OCI-LY7 (cell line): ENCODE measurements around the gene NEK9. TPM values are rescaled to one million over a fixed set of nuclear protein-coding genes. Genes with fewer than 3 reads are reported as not detected.

Experiments used
- BruUV-seq: library from RNA; stranded (reverse); fragments of 400-500 nt; replicated peaks from 2 replicates; lab custom pipeline; 2021; lab: Mats Ljungman, UMichigan
- CTCF ChIA-PET: fragments of 300-600 bp; sonication (Branson Sonifier 250); formaldehyde crosslinking; loops from one replicate; lab custom pipeline; 2022; ENCODE audit warnings: antibody characterized with exemption; ENCODE audit not compliant: unreplicated experiment; lab: Charles Lee
- POLR2A ChIA-PET: fragments of 300-600 bp; sonication (Branson Sonifier 250); formaldehyde crosslinking; loops from one replicate; lab custom pipeline; 2022; ENCODE audit warnings: antibody characterized with exemption; lab: Charles Lee
- DNase-seq: peaks from one replicate; pipeline ENCODE4 v3.0.0-alpha.2; 2015; ENCODE audit warnings: low spot score
- H2AFZ ChIP-seq: fragments of 200-600 bp; sonication (generic), shearing (Covaris generic); 2 replicates; pipeline ENCODE4 v1.6.1; 2014; ENCODE audit warnings: mild to moderate bottlenecking, antibody characterized with exemption, low read length, moderate library complexity
- H3K27ac ChIP-seq: fragments of 200-600 bp; sonication (generic); 2 replicates; pipeline ENCODE4 v1.5.1; 2014; ENCODE audit warnings: mixed run types, low read depth, mild to moderate bottlenecking, moderate library complexity, low read length, inconsistent platforms; ENCODE audit not compliant: poor library complexity, severe bottlenecking
- H3K36me3 ChIP-seq: fragments of 200-600 bp; sonication (generic); 2 replicates; pipeline ENCODE4 v1.6.1; 2014; ENCODE audit warnings: mild to moderate bottlenecking, antibody characterized with exemption, low read length, moderate library complexity, mixed read lengths; ENCODE audit not compliant: insufficient read depth
- H3K4me1 ChIP-seq: fragments of 200-600 bp; sonication (generic); 2 replicates; pipeline ENCODE4 v1.5.1; 2014; ENCODE audit warnings: mild to moderate bottlenecking, low read length; ENCODE audit not compliant: insufficient read depth, poor library complexity, severe bottlenecking
- H3K4me2 ChIP-seq: fragments of 200-600 bp; sonication (generic); 2 replicates; pipeline ENCODE4 v1.6.1; 2014; ENCODE audit warnings: mild to moderate bottlenecking, low read length
- H3K4me3 ChIP-seq: fragments of 200-600 bp; sonication (generic); 2 replicates; pipeline ENCODE4 v1.5.1; 2014; ENCODE audit warnings: mild to moderate bottlenecking, low read depth, low read length; ENCODE audit not compliant: poor library complexity, severe bottlenecking
- H3K79me2 ChIP-seq: fragments of 200-600 bp; sonication (generic); 2 replicates; pipeline ENCODE4 v1.6.1; 2016; ENCODE audit warnings: low read depth, mild to moderate bottlenecking, low read length, moderate library complexity, mixed read lengths; ENCODE audit not compliant: insufficient read depth
- H3K9me2 ChIP-seq: fragments of 200-600 bp; sonication (generic); 2 replicates; pipeline ENCODE4 v1.6.1; 2016; ENCODE audit warnings: mild to moderate bottlenecking, low read length, mixed read lengths; ENCODE audit not compliant: insufficient read depth
- H3K9me3 ChIP-seq: fragments of 200-600 bp; sonication (generic); 2 replicates; pipeline ENCODE4 v1.6.1; 2014; ENCODE audit warnings: mild to moderate bottlenecking, mixed run types, low read length, mixed read lengths
- H4K20me1 ChIP-seq: fragments of 200-600 bp; sonication (generic); 2 replicates; pipeline ENCODE4 v1.6.1; 2014; ENCODE audit warnings: mild to moderate bottlenecking, antibody characterized with exemption, low read length, moderate library complexity, mixed read lengths; ENCODE audit not compliant: insufficient read depth
- CTCF ChIP-seq: fragments of 200-600 bp; sonication (generic); conservative IDR thresholded peaks from 2 replicates; pipeline ENCODE4 v1.5.1; 2014; ENCODE audit warnings: mild to moderate bottlenecking, antibody characterized with exemption, low read length, moderate library complexity, mixed read lengths
- EZH2phosphoT487 ChIP-seq: fragments of 200-600 bp; sonication (generic); IDR thresholded peaks from 2 replicates; pipeline ENCODE4 v1.6.1; 2018; ENCODE audit warnings: low read depth, borderline replicate concordance, mild to moderate bottlenecking, mixed run types, antibody characterized with exemption, low read length, moderate library complexity, mixed read lengths
- intact Hi-C: fragments of 100-400 bp; cut with micrococcal nuclease; formaldehyde crosslinking; loops from one replicate; pipeline ENCODE4 v1.10.0; 2022; ENCODE audit not compliant: unreplicated experiment
- total RNA-seq, 2 experiments: library from RNA; depleted of rRNA in 1 of 2; stranded (reverse); fragments of >200 nt in 1 of 2; shearing (Covaris generic) in 1 of 2; gene quantifications; 2 replicates each; pipeline ENCODE4 v1.2.3, GENCODE V29; 2014 to 2022

The NEK9 gene
- total RNA-seq, 2 experiments from 2014 or later, result 58.3 to 86.4 TPM

GRCh38 chr14:75088566-75089373 lies 38.1 kb downstream of the NEK9 start:
- H2AFZ ChIP-seq, result no peak overlapping the region
- no TSS peak for BruUV-seq
- no peaks in the 10 kb centered on the region for H3K9me2 ChIP-seq
- DNase-seq, result peak; percentile 63
- no peaks in the 10 kb centered on the region for H3K4me1 ChIP-seq
- ChIA-PET POLR2A (interaction anchor here (0.6 to 1.2 kb wide), 4 partner anchors 12 to 209 kb away, joined by 3 read pairs; no protein-coding TSS in a partner anchor), CTCF (interaction anchor here (0.6 to 1.7 kb wide), 5 partner anchors 40 to 233 kb away, joined by 3 to 4 read pairs (median 3); no protein-coding TSS in a partner anchor)
- TF ChIP-seq CTCF (peak; percentile 97), EZH2phosphoT487 (no peak)
- H4K20me1 ChIP-seq, result no peaks in the 10 kb centered on the region
- intact Hi-C loops, result loop anchor here (1.0 kb wide), 3 partner anchors 142 to 227 kb away; no protein-coding TSS in a partner anchor
- H3K9me3 ChIP-seq, result no peaks in the 10 kb centered on the region
- H3K4me2 ChIP-seq, result no peak overlapping the region
- H3K27ac ChIP-seq, result no peak overlapping the region
- no peak overlapping the region for H3K4me3 ChIP-seq
- peaks cover 80% of the 10 kb centered on the region for H3K36me3 ChIP-seq
- H3K79me2 ChIP-seq, result no peaks in the 10 kb centered on the region

- Histone ChIP-seq H3K4me2 (no peak overlapping the region), H3K9me3 (no peaks in the 10 kb centered on the region), H3K27ac (no peak overlapping the region), H2AFZ (no peak overlapping the region), H4K20me1 (no peaks in the 10 kb centered on the region), H3K79me2 (no peaks in the 10 kb centered on the region), H3K4me3 (no peak overlapping the region), H3K4me1 (no peaks in the 10 kb centered on the region), H3K36me3 (peaks cover 82% of the 10 kb centered on the region), H3K9me2 (no peaks in the 10 kb centered on the region)
- DNase-seq, result no peak
- no TSS peak for BruUV-seq
- ChIA-PET CTCF (interaction anchor here (0.6 to 1.7 kb wide), 5 partner anchors 39 to 232 kb away, joined by 3 to 4 read pairs (median 3); no protein-coding TSS in a partner anchor), POLR2A (interaction anchor here (0.9 to 1.2 kb wide), 3 partner anchors 13 to 30 kb away, joined by 3 read pairs; no protein-coding TSS in a partner anchor)
- TF ChIP-seq EZH2phosphoT487 (no peak), CTCF (no peak)
- intact Hi-C loops, result loop anchor here (1.0 kb wide), 3 partner anchors 142 to 227 kb away; no protein-coding TSS in a partner anchor
Measured at GRCh38 chr14:75088153-75088552, 38.7 kb downstream of the NEK9 start.
